H1 (cell line): ENCODE data around the gene IFITM10. TPM values are rescaled to one million over a fixed set of nuclear protein-coding genes. Genes with fewer than 3 reads are reported as not detected.

ENCODE experiments used
- CTCF ChIA-PET: fragments of 300-600 bp; sonication (Branson Sonifier 250); formaldehyde crosslinking; loops from one replicate; lab custom pipeline; 2021; ENCODE audit not compliant: partially characterized antibody; lab: Charles Lee
- POLR2A ChIA-PET: fragments of 300-600 bp; sonication (Branson Sonifier 250); formaldehyde crosslinking; loops from one replicate; lab custom pipeline; 2021; ENCODE audit warnings: inconsistent platforms; ENCODE audit not compliant: partially characterized antibody; lab: Charles Lee
- DNase-seq, 2 experiments: peaks; one replicate each; pipeline versions ENCODE4 v3.0.0 to v3.0.0-alpha.2; 2010 to 2022; ENCODE audit warnings: low spot score in 2 of 2, low read depth in 1 of 2, mixed read lengths in 1 of 2
- FAIRE-seq: peaks from 2 replicates; lab custom pipeline; 2011; peaks lifted over from hg19 to GRCh38; lab: Jason Lieb, UNC
- H2AFZ ChIP-seq: 2 replicates; pipeline ENCODE4 v1.8.1; 2012; ENCODE audit warnings: low read length, inconsistent platforms
- H2AK5ac ChIP-seq: 2 replicates; pipeline ENCODE4 v1.6.1; 2013; ENCODE audit warnings: low read depth, low read length
- H2BK120ac ChIP-seq: replicated peaks from 2 replicates; pipeline ENCODE3; 2013; ENCODE audit warnings: low read depth, low read length, inconsistent platforms
- H2BK12ac ChIP-seq: 2 replicates; pipeline ENCODE4 v1.6.1; 2013; ENCODE audit warnings: low read depth, low read length
- H2BK15ac ChIP-seq: 2 replicates; pipeline ENCODE4 v1.6.1; 2013; ENCODE audit warnings: low read length
- H2BK20ac ChIP-seq: 2 replicates; pipeline ENCODE4 v1.6.1; 2013; ENCODE audit warnings: low read length
- H2BK5ac ChIP-seq: 2 replicates; pipeline ENCODE4 v1.6.1; 2013; ENCODE audit warnings: low read depth, low read length
- H3K14ac ChIP-seq: 2 replicates; pipeline ENCODE4 v1.6.1; 2013; ENCODE audit warnings: inconsistent platforms; ENCODE audit not compliant: insufficient read length
- H3K18ac ChIP-seq: 2 replicates; pipeline ENCODE4 v1.6.1; 2013; ENCODE audit warnings: low read length; ENCODE audit errors: extremely low read depth
- H3K23ac ChIP-seq: 2 replicates; pipeline ENCODE4 v1.6.1; 2013; ENCODE audit warnings: inconsistent platforms; ENCODE audit not compliant: insufficient read length
- H3K23me2 ChIP-seq: 2 replicates; pipeline ENCODE4 v1.6.1; 2013; ENCODE audit warnings: low read depth, low read length
- H3K27ac ChIP-seq: 2 replicates; pipeline ENCODE4 v1.6.1; 2011; ENCODE audit warnings: low read depth, low read length, inconsistent platforms
- H3K27me3 ChIP-seq, 4 experiments: replicated peaks in 1 of 4; 1 replicate in 1 of 4; 2 replicates in 3 of 4; pipeline versions ENCODE4 v1.6.1 to v1.8.1; 2011 to 2013; ENCODE audit warnings: low read length in 3 of 4, mild to moderate bottlenecking in 3 of 4, inconsistent platforms in 2 of 4, mixed read lengths in 2 of 4, moderate library complexity in 1 of 4; ENCODE audit not compliant: control insufficient read depth in 3 of 4, insufficient read depth in 3 of 4; ENCODE audit errors: extremely low read depth in 1 of 4
- H3K36me3 ChIP-seq, 4 experiments: 2 replicates each; pipeline versions ENCODE4 v1.6.1 to v1.8.1; 2011 to 2013; ENCODE audit warnings: mild to moderate bottlenecking in 4 of 4, low read length in 3 of 4, moderate library complexity in 2 of 4, control low read depth in 1 of 4, inconsistent platforms in 1 of 4; ENCODE audit not compliant: insufficient read depth in 4 of 4, control insufficient read depth in 2 of 4
- H3K4ac ChIP-seq: replicated peaks from 2 replicates; pipeline ENCODE3; 2013; ENCODE audit warnings: low read length, low read depth, mixed read lengths, inconsistent platforms; ENCODE audit not compliant: insufficient read length
- H3K4me1 ChIP-seq, 4 experiments: replicated peaks in 1 of 4; 1 replicate in 1 of 4; 2 replicates in 3 of 4; pipeline versions ENCODE4 v1.6.1 to v1.8.1; 2011 to 2013; ENCODE audit warnings: low read length in 3 of 4, inconsistent platforms in 2 of 4, mixed read lengths in 1 of 4; ENCODE audit not compliant: insufficient read depth in 4 of 4, control insufficient read depth in 3 of 4
- H3K4me2 ChIP-seq, 2 experiments: 2 replicates each; pipeline versions ENCODE4 v1.6.1 to v1.8.1; 2011 to 2013; ENCODE audit warnings: low read depth in 2 of 2, low read length in 2 of 2, control low read depth in 1 of 2, inconsistent platforms in 1 of 2, mild to moderate bottlenecking in 1 of 2; ENCODE audit not compliant: insufficient read depth in 1 of 2
- H3K4me3 ChIP-seq, 4 experiments: fragments of 200-600, 300-600 bp in 1 of 4; sonication (generic), shearing (Covaris generic), sonication (Bioruptor Twin) in 1 of 4; 2 replicates each; pipeline versions ENCODE4 v1.5.1 to v1.8.1; 2011 to 2016; ENCODE audit warnings: low read length in 4 of 4, low read depth in 3 of 4, control low read depth in 2 of 4, inconsistent platforms in 2 of 4, mild to moderate bottlenecking in 2 of 4, mixed read lengths in 1 of 4, moderate library complexity in 1 of 4; ENCODE audit not compliant: insufficient read depth in 2 of 4; ENCODE audit errors: extremely low read depth in 1 of 4
- H3K56ac ChIP-seq: replicated peaks from 2 replicates; pipeline ENCODE3; 2013; ENCODE audit warnings: low read depth, mild to moderate bottlenecking, mixed read lengths, low read length, inconsistent platforms; ENCODE audit not compliant: insufficient read length
- H3K79me1 ChIP-seq: 2 replicates; pipeline ENCODE4 v1.6.1; 2013; ENCODE audit warnings: low read depth, low read length, control low read depth
- H3K79me2 ChIP-seq, 2 experiments: 2 replicates each; pipeline versions ENCODE4 v1.6.1 to v1.8.1; 2012 to 2013; ENCODE audit warnings: low read length in 2 of 2, mild to moderate bottlenecking in 2 of 2, inconsistent platforms in 1 of 2; ENCODE audit not compliant: insufficient read depth in 2 of 2, control insufficient read depth in 1 of 2
- H3K9ac ChIP-seq, 4 experiments: replicated peaks in 1 of 4; 1 replicate in 1 of 4; 2 replicates in 3 of 4; pipeline versions ENCODE4 v1.6.1 to v1.8.1; 2011 to 2013; ENCODE audit warnings: low read depth in 3 of 4, low read length in 3 of 4, control low read depth in 2 of 4, mild to moderate bottlenecking in 2 of 4, moderate library complexity in 2 of 4, inconsistent platforms in 1 of 4; ENCODE audit errors: extremely low read depth in 1 of 4
- H3K9me3 ChIP-seq, 2 experiments: 2 replicates each; pipeline versions ENCODE4 v1.6.1 to v1.8.1; 2012 to 2013; ENCODE audit warnings: mild to moderate bottlenecking in 2 of 2, moderate library complexity in 2 of 2, control low read depth in 1 of 2, inconsistent platforms in 1 of 2, low read depth in 1 of 2, low read length in 1 of 2, mixed read lengths in 1 of 2; ENCODE audit not compliant: insufficient read depth in 2 of 2
- H4K20me1 ChIP-seq, 2 experiments: replicated peaks in 1 of 2; 2 replicates each; pipeline versions ENCODE3 to v1.8.1; 2011 to 2013; ENCODE audit warnings: inconsistent platforms in 2 of 2, low read length in 2 of 2, mild to moderate bottlenecking in 1 of 2; ENCODE audit not compliant: insufficient read depth in 2 of 2, control insufficient read depth in 1 of 2
- H4K5ac ChIP-seq: 2 replicates; pipeline ENCODE4 v1.6.1; 2013; ENCODE audit warnings: low read length, low read depth, mixed read lengths, inconsistent platforms; ENCODE audit not compliant: insufficient read length
- H4K8ac ChIP-seq: 2 replicates; pipeline ENCODE4 v1.8.0; 2013; ENCODE audit warnings: mild to moderate bottlenecking, moderate library complexity, low read length, inconsistent platforms; ENCODE audit not compliant: insufficient read depth; ENCODE audit errors: extremely low read depth
- H4K91ac ChIP-seq: replicated peaks from 2 replicates; pipeline ENCODE3; 2013; ENCODE audit warnings: low read length, mixed read lengths, inconsistent platforms; ENCODE audit not compliant: insufficient read length
- HDAC2 ChIP-seq, 2 experiments: fragments of 300-600 bp in 1 of 2; sonication (generic) in 1 of 2; IDR thresholded peaks; 2 replicates each; pipeline ENCODE4 v1.6.1; 2011 to 2012; ENCODE audit warnings: low read depth in 2 of 2, low read length in 2 of 2, mild to moderate bottlenecking in 2 of 2, moderate library complexity in 2 of 2, borderline replicate concordance in 1 of 2, inconsistent platforms in 1 of 2
- JUN ChIP-seq: IDR thresholded peaks from 2 replicates; pipeline ENCODE4 v1.6.1; 2011; ENCODE audit warnings: low read depth, mild to moderate bottlenecking, improper control_type of control experiment, low read length
- PHF8 ChIP-seq: fragments of 200-600 bp; sonication (generic); conservative IDR thresholded peaks from 2 replicates; pipeline ENCODE4 v1.7.1; 2012; ENCODE audit warnings: low read depth, mild to moderate bottlenecking, inconsistent platforms, low read length, moderate library complexity
- POLR2A ChIP-seq, 2 experiments: IDR thresholded peaks; 1 replicate in 1 of 2; 2 replicates in 1 of 2; pipeline ENCODE4 v1.6.1; 2011; ENCODE audit warnings: low read depth in 2 of 2, low read length in 2 of 2, mild to moderate bottlenecking in 2 of 2; ENCODE audit errors: control extremely low read depth in 1 of 2
- SRF ChIP-seq: IDR thresholded peaks from 2 replicates; pipeline ENCODE4 v1.6.1; 2011; ENCODE audit warnings: mild to moderate bottlenecking, low read depth, low read length, moderate library complexity
- TAF7 ChIP-seq: optimal IDR thresholded peaks from 2 replicates; pipeline ENCODE3; 2011; ENCODE audit warnings: low read depth, mild to moderate bottlenecking, inconsistent platforms, low read length, moderate library complexity, borderline replicate concordance
- WGBS, 2 experiments: shearing (Covaris generic) in 1 of 2; methylation state at CpG; one replicate each; pipeline versions ENCODE4 v1.1.6 to v1.1.7; 2013 to 2015; ENCODE audit warnings: low lambda C conversion rate in 2 of 2, mixed read lengths in 2 of 2, inconsistent platforms in 1 of 2, low coverage in 1 of 2, missing lambda C conversion rate in 1 of 2; ENCODE audit not compliant: insufficient replicate concordance in 2 of 2, insufficient coverage in 1 of 2, insufficient read length in 1 of 2; ENCODE audit errors: extremely low coverage in 1 of 2, missing lambda C conversion rate in 1 of 2; 5-methylcytosine and 5-hydroxymethylcytosine counted together
- polyA plus RNA-seq, 7 experiments: library from polyadenylated mRNA; depleted of rRNA in 3 of 7; stranded (reverse) in 5 of 7; unstranded in 2 of 7; fragments of >200 nt in 5 of 7; fragments of 200-250 nt in 2 of 7; gene quantifications; 1 replicate in 5 of 7; 2 replicates in 1 of 7; 4 replicates in 1 of 7; pipeline versions ENCODE4 v1.2.1 to v1.2.3, GENCODE V29; 2011 to 2013; ENCODE audit warnings: missing spikeins in 2 of 7, mixed read lengths in 2 of 7
- total RNA-seq: library from RNA; stranded (reverse); fragmentation: NEBNext Ultra II Directional; extraction: Animal tissue kit (Norgen Biotek cat#: 25700); gene quantifications from 2 replicates; pipeline ENCODE4 v1.2.1, GENCODE V29; 2021

IFITM10 gene
- total and polyA plus RNA-seq, 2 of the 8 experiments (the other 6 are each of a cell fraction or from before 2014, with no cell fraction given): 0.08 to 0.22 TPM

DNA sequence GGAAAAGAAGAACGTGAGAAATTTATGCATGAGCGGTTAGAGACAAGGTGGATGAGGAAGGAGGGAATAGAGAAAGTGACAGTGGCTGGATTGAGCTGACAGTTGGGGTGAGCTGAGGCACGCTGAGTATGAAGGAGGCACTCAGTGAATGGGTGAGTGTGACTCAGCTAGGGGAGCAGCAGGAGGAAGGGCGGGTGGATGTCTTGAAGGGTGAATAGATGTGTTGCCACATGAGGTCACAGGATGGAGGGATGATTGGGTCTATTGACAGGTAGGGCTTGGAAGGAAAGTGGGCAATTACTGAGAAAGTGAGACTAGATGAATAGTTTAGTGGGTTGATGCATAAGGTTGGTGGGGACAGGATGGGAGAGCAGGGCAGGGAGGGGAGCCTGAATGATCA is 8.0 kb downstream of the IFITM10 start:
- Histone ChIP-seq H2BK12ac (no peak overlapping the region), H4K8ac (no peak overlapping the region), H4K20me1 (peaks cover 0 to 10% of the 10 kb centered on the region in 2 experiments), H3K4ac (no peak overlapping the region), H2BK15ac (no peak overlapping the region), H3K36me3 (no peaks in the 10 kb centered on the region; a peak in 1 of 8 replicates), H3K27ac (no peak overlapping the region), H3K56ac (no peak overlapping the region), H3K4me2 (no peak overlapping the region), H2AK5ac (no peak overlapping the region), H3K9me3 (peaks cover 0 to 5% of the 10 kb centered on the region in 2 experiments; a peak in 2 of 4 replicates), H3K18ac (no peak overlapping the region), H2AFZ (no peak overlapping the region), H3K4me1 (no peaks in the 10 kb centered on the region), H2BK5ac (no peak overlapping the region), H3K4me3 (no peak overlapping the region), H3K79me1 (no peaks in the 10 kb centered on the region), H4K91ac (no peak overlapping the region), H3K23ac (no peak overlapping the region), H3K14ac (no peak overlapping the region), H3K23me2 (peaks cover 10% of the 10 kb centered on the region), H3K27me3 (peaks cover under 1 to 9% (median 1%) of the 10 kb centered on the region in 4 experiments; a peak in 5 of 7 replicates), H2BK20ac (no peak overlapping the region), H3K79me2 (no peaks in the 10 kb centered on the region), H3K9ac (no peak overlapping the region), H4K5ac (no peak overlapping the region), H2BK120ac (no peak overlapping the region)
- no peak for DNase-seq
- ChIA-PET POLR2A (interaction anchor here (0.6 kb wide), 1 partner anchor 20 kb away, joined by 3 read pairs; no protein-coding TSS in a partner anchor), CTCF (interaction anchor here (0.9 kb wide), 1 partner anchor 408 kb away, joined by 3 read pairs; no protein-coding TSS in a partner anchor)
- FAIRE-seq: no peak
- 71 to 100% methylated on average over 2 to 4 of the region's 4 CpGs for WGBS, 2 experiments
- TF ChIP-seq TAF7 (no peak), HDAC2 (IDR thresholded peaks at IDR 0.05; ENCODE audit: borderline replicate concordance in 1 of 2, low read depth in 2 of 2, low read length in 2 of 2) (no peak), PHF8 (no peak), JUN (no peak), POLR2A (IDR thresholded peaks at IDR 0.05; ENCODE audit: control extremely low read depth in 1 of 2, low read depth in 2 of 2, low read length in 2 of 2) (no peak), SRF (no peak)
